GM12875 (cell line): ENCODE results near the gene TNFRSF13B.

Experiments used
- H3K4me3 ChIP-seq: one replicate; pipeline ENCODE4 v1.5.1; 2011; ENCODE audit warnings: low read depth, low read length, control low read depth
- TF ChIP-seq, protein P1 (sequence below): IDR thresholded peaks from 2 replicates; pipeline ENCODE4 v1.5.1; 2011; ENCODE audit warnings: low read depth, mild to moderate bottlenecking, control low read depth, inconsistent platforms, low read length, moderate library complexity, borderline replicate concordance; ENCODE audit not compliant: insufficient read depth

The TNFRSF13B gene

DNA sequence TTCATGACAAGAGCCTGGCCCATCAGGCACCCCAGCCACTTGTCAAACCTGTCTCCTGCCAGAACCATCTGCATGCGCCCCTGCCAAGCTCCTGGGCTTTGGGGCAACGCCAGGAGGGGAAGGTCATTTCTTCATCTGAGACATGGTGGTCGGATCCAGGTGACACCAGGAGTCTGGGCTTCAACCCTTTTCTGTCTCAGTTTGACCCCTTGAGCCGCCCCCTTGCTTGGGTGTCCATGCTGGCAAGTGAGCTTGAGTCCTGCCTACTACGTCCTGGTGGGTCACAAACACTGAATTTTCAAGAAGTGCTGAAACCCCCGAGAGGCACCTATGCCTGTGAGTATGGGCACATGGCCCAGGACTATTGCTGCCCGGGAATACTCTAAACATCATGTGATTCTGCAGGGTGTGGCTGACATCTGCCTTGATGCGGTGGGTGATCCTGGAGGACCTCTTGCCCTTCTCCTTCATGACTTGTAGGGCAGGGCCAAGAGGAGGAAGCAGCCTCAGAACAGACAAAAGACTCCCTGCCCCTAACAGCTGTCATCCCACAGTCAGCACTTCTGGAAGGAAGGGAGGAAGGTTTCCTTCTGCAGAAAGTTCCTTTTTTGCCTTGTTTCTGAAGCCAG lies 43.4 kb downstream of the TNFRSF13B start:
- TF ChIP-seq, protein P1, sequence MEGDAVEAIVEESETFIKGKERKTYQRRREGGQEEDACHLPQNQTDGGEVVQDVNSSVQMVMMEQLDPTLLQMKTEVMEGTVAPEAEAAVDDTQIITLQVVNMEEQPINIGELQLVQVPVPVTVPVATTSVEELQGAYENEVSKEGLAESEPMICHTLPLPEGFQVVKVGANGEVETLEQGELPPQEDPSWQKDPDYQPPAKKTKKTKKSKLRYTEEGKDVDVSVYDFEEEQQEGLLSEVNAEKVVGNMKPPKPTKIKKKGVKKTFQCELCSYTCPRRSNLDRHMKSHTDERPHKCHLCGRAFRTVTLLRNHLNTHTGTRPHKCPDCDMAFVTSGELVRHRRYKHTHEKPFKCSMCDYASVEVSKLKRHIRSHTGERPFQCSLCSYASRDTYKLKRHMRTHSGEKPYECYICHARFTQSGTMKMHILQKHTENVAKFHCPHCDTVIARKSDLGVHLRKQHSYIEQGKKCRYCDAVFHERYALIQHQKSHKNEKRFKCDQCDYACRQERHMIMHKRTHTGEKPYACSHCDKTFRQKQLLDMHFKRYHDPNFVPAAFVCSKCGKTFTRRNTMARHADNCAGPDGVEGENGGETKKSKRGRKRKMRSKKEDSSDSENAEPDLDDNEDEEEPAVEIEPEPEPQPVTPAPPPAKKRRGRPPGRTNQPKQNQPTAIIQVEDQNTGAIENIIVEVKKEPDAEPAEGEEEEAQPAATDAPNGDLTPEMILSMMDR, result no peak
- no peak overlapping the region for H3K4me3 ChIP-seq

DNA sequence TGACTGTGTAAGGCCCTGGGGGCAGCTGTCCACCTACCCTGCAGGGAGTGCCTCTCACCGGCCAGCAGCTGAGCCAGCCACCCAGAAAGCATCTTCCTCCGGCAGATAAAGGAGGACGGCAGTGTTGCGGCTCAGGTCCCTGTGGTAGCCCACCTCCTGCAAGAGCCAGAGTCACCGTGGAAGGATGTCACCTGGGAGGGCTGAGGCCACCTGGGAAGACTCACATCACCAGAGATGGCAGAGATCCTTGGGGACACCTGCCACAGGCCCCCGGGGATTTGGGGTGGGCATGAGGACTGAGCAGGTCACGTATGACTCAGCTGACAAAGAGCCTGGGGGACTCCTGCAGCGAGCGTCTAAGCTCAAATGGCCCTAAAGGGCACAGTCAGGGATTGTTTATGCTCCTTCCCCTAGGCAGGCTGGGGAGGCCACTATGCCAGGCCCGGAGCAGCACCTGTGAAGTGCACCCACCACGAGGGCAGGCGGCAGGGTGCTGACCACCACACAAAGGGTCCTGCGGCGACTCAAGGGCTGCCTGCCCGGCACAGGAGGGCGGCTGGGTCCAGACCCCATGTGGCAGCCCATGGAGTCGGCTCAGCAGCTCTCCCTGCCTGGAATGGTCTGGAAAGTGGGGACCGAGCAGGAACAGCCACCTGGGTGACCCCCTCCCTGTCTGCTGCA lies 44.1 kb downstream of the TNFRSF13B start:
- TF ChIP-seq, protein P1, result no peak
- H3K4me3 ChIP-seq, result no peak overlapping the region

DNA sequence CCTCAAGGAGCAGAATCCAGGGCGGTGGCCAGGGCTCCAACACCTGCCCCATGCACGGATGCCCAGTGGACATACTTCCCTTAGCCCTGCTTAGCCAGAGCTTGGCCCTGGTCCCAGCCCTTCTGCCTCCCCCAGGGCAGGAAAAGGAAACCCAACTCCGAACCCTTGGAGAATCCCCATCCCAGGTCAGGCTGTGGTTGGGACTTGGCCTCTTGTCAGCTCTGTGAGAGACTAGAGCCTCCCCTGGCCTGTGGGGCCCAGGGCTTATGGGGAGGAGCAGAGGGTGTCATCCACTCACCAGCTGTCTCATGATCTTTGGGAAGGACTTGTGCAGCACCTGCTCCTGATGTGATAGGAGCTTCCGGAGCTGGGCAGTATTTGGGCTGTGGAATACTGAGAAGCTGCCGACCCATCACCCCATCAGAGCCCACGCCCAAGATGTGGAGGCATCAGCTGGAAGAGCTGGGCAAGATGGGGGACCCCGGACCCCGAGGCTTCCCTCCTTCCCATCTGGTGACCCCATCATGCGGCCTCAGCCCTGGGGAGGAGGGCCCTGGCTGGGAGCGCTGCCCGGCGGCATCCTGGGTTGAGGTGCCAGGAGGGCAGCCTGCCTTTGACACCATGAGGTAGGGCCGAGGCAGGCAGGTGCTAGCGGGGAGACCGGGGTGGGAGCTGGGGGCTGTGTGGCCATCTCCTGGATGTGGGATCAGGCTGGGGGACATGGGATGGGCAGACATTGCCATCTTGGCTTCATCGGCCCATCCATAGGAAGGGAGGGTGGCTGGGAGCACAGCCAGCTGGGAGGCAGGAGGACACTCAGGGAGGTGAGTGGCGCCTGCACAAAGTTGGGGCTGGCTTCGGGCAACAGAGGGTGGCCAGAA lies 45.1 kb downstream of the TNFRSF13B start:
- H3K4me3 ChIP-seq, result no peak overlapping the region
- TF ChIP-seq, protein P1, result no peak

DNA sequence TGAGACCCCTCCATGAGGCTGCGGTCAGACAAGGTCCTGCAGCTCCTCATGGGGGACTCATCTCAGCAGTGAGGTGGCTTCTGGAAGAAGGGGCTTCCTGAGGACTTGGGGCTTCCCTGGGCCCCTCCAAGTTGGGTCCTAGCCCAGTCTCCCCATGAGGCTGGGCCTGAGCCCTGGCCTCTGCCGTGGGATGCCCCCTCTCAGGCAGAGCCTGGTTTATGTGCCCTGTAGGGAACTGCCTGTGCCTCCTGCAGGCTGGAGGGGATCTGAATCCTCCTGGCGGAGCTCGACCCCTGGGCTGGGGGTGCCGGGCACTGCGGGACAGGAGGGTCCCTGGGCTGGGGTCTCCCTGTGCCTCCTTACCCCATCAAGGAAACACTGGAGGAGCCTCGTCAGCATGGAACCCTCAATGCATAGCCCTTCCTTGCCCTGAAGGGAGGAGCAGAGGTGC lies 45.8 kb downstream of the TNFRSF13B start:
- TF ChIP-seq, protein P1, result no peak
- no peak overlapping the region for H3K4me3 ChIP-seq

DNA sequence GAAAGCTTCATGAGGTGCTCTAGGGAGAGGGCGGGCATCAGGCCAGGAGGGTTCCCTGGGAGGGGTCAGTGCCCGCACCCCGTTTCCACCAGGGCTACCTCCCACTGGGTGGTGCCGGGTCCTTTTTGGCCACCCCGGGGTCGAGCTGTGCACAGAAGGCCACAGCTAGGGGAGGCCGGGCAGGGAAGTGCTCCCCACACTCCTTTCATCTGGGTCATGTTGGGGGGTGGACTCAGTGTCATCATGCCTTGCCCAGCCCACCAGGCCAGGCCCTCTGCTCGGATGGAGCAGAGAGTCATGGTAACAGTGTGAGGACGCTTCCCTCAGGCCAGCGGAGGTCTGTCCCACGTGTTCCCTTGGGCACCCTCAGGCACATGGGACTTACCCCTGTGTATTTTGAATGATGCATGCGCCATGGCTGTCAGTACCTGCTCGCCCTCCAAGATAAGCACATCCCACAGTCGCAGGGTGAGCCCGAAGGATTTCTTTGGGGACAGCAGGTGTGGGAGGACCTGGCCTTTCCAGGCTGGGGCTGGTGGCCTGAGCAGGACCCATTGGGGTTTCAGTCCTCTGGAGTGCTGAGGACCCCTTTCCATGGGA lies 46.4 kb downstream of the TNFRSF13B start:
- TF ChIP-seq, protein P1, result no peak

DNA sequence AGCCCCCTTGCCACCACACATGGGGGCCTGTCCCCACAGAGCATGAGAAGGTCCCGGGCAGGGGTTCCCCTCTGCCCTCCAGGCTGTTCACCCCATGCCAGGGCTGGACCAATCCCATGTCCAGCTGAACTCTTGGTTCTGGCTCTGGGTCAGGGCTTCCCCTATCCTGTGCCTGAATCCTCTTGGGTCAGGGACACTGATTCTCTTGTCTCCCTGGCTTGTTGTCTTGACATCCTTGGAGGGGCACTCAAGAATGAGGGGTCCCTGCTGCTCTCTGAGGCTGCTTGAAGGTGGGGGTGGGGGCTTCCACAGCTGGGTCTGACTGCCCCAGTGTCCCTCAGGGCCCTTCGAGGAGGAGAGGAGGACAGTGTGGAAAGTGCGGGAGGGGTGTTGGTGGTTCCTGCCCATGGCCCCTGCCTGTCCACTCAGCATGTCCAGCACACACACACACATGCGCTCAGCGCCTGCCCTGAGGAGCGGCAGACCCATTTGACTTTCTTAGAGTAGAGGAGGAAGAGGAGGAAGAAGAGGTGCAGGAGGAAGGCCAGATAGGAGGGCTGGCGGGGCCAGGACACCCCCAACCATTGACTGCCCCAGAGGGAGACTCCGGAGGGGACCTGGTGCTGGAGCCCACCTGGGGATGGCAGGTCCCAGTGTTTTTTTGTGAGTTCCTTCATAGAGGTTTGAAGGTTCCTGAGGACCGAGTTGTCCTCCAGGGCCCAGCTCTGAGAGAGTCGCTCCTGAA lies 47.0 kb downstream of the TNFRSF13B start:
- TF ChIP-seq, protein P1, result no peak

More for the DNA sequence above, 46.4 kb downstream of the TNFRSF13B start:
- no peak overlapping the region for H3K4me3 ChIP-seq

More for the DNA sequence above, 47.0 kb downstream of the TNFRSF13B start:
- no peak overlapping the region for H3K4me3 ChIP-seq
